ENCODE measurements around the gene BRWD1. TPM values are rescaled to one million over a fixed set of nuclear protein-coding genes. Genes with fewer than 3 reads are reported as not detected.
A peak's percentile ranks its signal among the peaks of the same experiment; 100 is the strongest.

The BRWD1 gene
- polyA plus RNA-seq, 3 donors: 12.1 to 16.8 (median 12.7) TPM

GRCh38 chr21:39318091-39318959 lies 4.9 kb upstream of the BRWD1 start:
- WGBS (ENCODE audit: insufficient coverage): 75% methylated on average over 4 of the region's 8 CpGs
- H3K4me1 ChIP-seq (ENCODE audit: control insufficient read depth in 1 of 2, insufficient read depth in 2 of 2, low read length in 2 of 2): peaks cover 26 to 33% of the 10 kb centered on the region in 2 donors
- H3K36me3 ChIP-seq (replicated peaks in 1 of 2; ENCODE audit: control insufficient read depth in 1 of 2, insufficient read depth in 2 of 2, low read length in 2 of 2): no peaks in the 10 kb centered on the region
- TF ChIP-seq CTCF (IDR thresholded peaks at IDR 0.05): no peak
- intact Hi-C loops (cut with micrococcal nuclease): loop anchor here in 1 of 2 donors (10.0 kb wide), 1 partner anchor 126 kb away; the partner anchor contains the start of gene LCA5L
- peak overlapping the region; percentile 62 for H3K4me2 ChIP-seq (replicated peaks; ENCODE audit: extremely low read depth, low read length, poor library complexity, severe bottlenecking)
- H3K79me2 ChIP-seq (ENCODE audit: insufficient read depth, low read length): peaks cover 12% of the 10 kb centered on the region
- peaks cover 0 to 2% (median 2%) of the 10 kb centered on the region in 3 donors for H3K27me3 Mint-ChIP-seq (ENCODE audit: low read depth in 3 of 3)
- peak overlapping the region; percentile 50 to 88 (median 85) for H3K27ac Mint-ChIP-seq
- H3K4me1 Mint-ChIP-seq: peaks cover 30% of the 10 kb centered on the region
- H3K9me3 ChIP-seq (replicated peaks in 1 of 2; ENCODE audit: control insufficient read depth in 1 of 2, insufficient read depth in 1 of 2, low read length in 2 of 2): no peaks in the 10 kb centered on the region
- H2AFZ ChIP-seq (ENCODE audit: insufficient read depth, low read depth, low read length, poor library complexity, severe bottlenecking): peak overlapping the region; percentile 18
- no peaks in the 10 kb centered on the region for H3K36me3 Mint-ChIP-seq
- H3K9ac ChIP-seq (ENCODE audit: insufficient read depth, low read length, poor library complexity, severe bottlenecking): no peak overlapping the region
- no peaks in the 10 kb centered on the region for H4K20me1 ChIP-seq (ENCODE audit: insufficient read depth, low read length)
- H3K4me3 ChIP-seq (replicated peaks in 1 of 3; ENCODE audit: low read depth in 2 of 3, low read length in 3 of 3): peak overlapping the region in 1 of 3 experiments; percentile 38
- peak overlapping the region in 1 of 2 donors; percentile 52 for H3K4me3 Mint-ChIP-seq
- H3K27ac ChIP-seq (ENCODE audit: low read depth in 1 of 2, low read length in 2 of 2): peak overlapping the region; percentile 39 to 76
- H3K27me3 ChIP-seq (ENCODE audit: control insufficient read depth in 2 of 2, insufficient read depth in 2 of 2, low read length in 2 of 2): no peaks in the 10 kb centered on the region
- DNase-seq: no peak
- H3K9me3 Mint-ChIP-seq: no peaks in the 10 kb centered on the region

GRCh38 chr21:39317134-39318090 lies 4.0 kb upstream of the BRWD1 start:
- peak overlapping the region; percentile 52 to 78 for H3K4me3 Mint-ChIP-seq
- no peaks in the 10 kb centered on the region for H3K36me3 ChIP-seq (replicated peaks in 1 of 2; ENCODE audit: control insufficient read depth in 1 of 2, insufficient read depth in 2 of 2, low read length in 2 of 2)
- peak overlapping the region in 2 of 3 experiments; percentile 2 to 38 for H3K4me3 ChIP-seq (replicated peaks in 1 of 3; ENCODE audit: low read depth in 2 of 3, low read length in 3 of 3)
- H3K27me3 Mint-ChIP-seq (ENCODE audit: low read depth in 3 of 3): peaks cover 0 to 2% (median 2%) of the 10 kb centered on the region in 3 donors
- no peak for TF ChIP-seq CTCF (IDR thresholded peaks at IDR 0.05)
- WGBS (ENCODE audit: insufficient coverage): 6% methylated on average over 7 of the region's 11 CpGs
- H3K4me2 ChIP-seq (replicated peaks; ENCODE audit: extremely low read depth, low read length, poor library complexity, severe bottlenecking): peak overlapping the region; percentile 62
- H3K9me3 Mint-ChIP-seq: no peaks in the 10 kb centered on the region
- H3K27ac Mint-ChIP-seq: peak overlapping the region; percentile 50 to 88 (median 85)
- no peaks in the 10 kb centered on the region for H4K20me1 ChIP-seq (ENCODE audit: insufficient read depth, low read length)
- H3K9me3 ChIP-seq (replicated peaks in 1 of 2; ENCODE audit: control insufficient read depth in 1 of 2, insufficient read depth in 1 of 2, low read length in 2 of 2): no peaks in the 10 kb centered on the region
- H3K4me1 ChIP-seq (ENCODE audit: control insufficient read depth in 1 of 2, insufficient read depth in 2 of 2, low read length in 2 of 2): peaks cover 26 to 33% of the 10 kb centered on the region in 2 donors
- intact Hi-C loops (cut with micrococcal nuclease): loop anchor here (2.0 to 10.0 kb wide), 2 partner anchors 73 to 127 kb away; partner anchors contain the start of gene LCA5L (in 1 of the 2)
- peak overlapping the region; percentile 18 for H2AFZ ChIP-seq (ENCODE audit: insufficient read depth, low read depth, low read length, poor library complexity, severe bottlenecking)
- no peaks in the 10 kb centered on the region for H3K27me3 ChIP-seq (ENCODE audit: control insufficient read depth in 2 of 2, insufficient read depth in 2 of 2, low read length in 2 of 2)
- H3K79me2 ChIP-seq (ENCODE audit: insufficient read depth, low read length): peaks cover 15% of the 10 kb centered on the region
- no peaks in the 10 kb centered on the region for H3K36me3 Mint-ChIP-seq
- peak overlapping the region; percentile 39 to 76 for H3K27ac ChIP-seq (ENCODE audit: low read depth in 1 of 2, low read length in 2 of 2)
- no peak overlapping the region for H3K9ac ChIP-seq (ENCODE audit: insufficient read depth, low read length, poor library complexity, severe bottlenecking)
- peak; percentile 87 to 93 (median 90) for DNase-seq
- H3K4me1 Mint-ChIP-seq: peaks cover 30% of the 10 kb centered on the region

All from CD14-positive monocyte (primary cell).